Ovary (tissue), 3 donors: ENCODE measurements around the gene NEURL2.

Experiments used
- CTCF ChIP-seq, 3 donors: fragments of 450-650 bp in 2 of 3; fragments of 200-600 bp in 1 of 3; IDR thresholded peaks; one replicate each; pipeline versions ENCODE4 v1.5.1 to v1.8.0; 2016 to 2022; ENCODE audit warnings: antibody characterized with exemption in 3 of 3, mild to moderate bottlenecking in 1 of 3
- EP300 ChIP-seq: sonication (generic); formaldehyde crosslinking; IDR thresholded peaks from one replicate; pipeline ENCODE4 v1.6.1; 2017; ENCODE audit warnings: antibody characterized with exemption
- POLR2A ChIP-seq: fragments of 450-650 bp; IDR thresholded peaks from one replicate; pipeline ENCODE4 v1.6.1; 2017; ENCODE audit warnings: antibody characterized with exemption, mild to moderate bottlenecking, moderate library complexity
- donor health status: DM: no; HTN: no; CAD: no.

DNA sequence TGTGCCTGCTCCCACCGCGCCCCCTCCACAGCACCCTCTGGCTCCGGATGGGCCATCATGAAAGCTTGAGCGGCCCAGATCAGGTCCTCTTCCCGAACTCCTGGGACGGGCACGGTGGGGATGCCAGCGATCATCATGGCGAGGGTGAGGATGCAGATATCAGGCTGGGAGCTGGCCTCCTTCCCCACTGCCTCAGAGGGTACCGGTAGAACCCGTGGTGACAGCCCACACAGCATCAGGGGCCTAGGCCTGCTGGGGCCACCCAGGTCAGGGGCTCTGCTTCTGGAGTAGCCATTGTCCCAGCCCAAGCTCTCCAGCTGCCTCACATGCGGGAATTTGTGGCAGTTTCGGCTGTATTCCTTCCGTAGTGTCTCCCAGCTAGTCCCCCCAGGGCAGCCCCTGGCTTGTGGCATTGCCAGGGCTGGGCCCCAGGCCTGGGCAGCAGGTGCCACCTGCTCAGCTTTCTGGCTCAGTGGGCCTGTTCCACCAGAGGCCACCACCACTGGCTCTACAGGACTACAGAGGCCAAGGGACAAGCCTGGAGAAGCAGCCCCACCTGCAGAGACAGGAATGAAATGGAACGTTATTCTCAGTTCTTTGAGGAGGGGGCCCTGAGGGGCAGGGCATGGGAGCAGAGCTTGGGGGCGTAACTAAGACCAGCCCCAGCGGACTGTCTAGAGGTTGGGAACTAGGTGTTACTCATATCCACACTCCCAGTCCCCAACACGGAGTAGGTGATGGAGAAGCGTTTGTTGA, 4.2 kb downstream of the NEURL2 start:
- no peak for TF ChIP-seq POLR2A
- no peak for TF ChIP-seq CTCF (IDR thresholded peaks at IDR 0.05)
- no peak for TF ChIP-seq EP300
